Endothelial cell (in vitro differentiated cells): ENCODE data around the gene RAD51D. TPM values are rescaled to one million over a fixed set of nuclear protein-coding genes. Genes with fewer than 3 reads are reported as not detected.

ENCODE experiments used
- DNase-seq: peaks from one replicate; pipeline ENCODE4 v3.0.0; 2021; ENCODE audit warnings: low spot score
- H3K27ac Mint-ChIP-seq: one replicate; pipeline ENCODE4 v1.8.0; 2021; ENCODE audit warnings: mixed read lengths, inconsistent platforms; ENCODE audit not compliant: unreplicated experiment
- H3K27me3 Mint-ChIP-seq: one replicate; pipeline ENCODE4 v1.8.0; 2021; ENCODE audit warnings: mild to moderate bottlenecking, moderate library complexity, mixed read lengths, inconsistent platforms; ENCODE audit not compliant: unreplicated experiment
- H3K36me3 Mint-ChIP-seq: one replicate; pipeline ENCODE4 v1.8.0; 2021; ENCODE audit warnings: mild to moderate bottlenecking, low read depth, mixed read lengths, inconsistent platforms; ENCODE audit not compliant: unreplicated experiment
- H3K4me1 Mint-ChIP-seq: one replicate; pipeline ENCODE4 v1.8.0; 2021; ENCODE audit warnings: mild to moderate bottlenecking, mixed read lengths, inconsistent platforms; ENCODE audit not compliant: unreplicated experiment
- H3K4me3 Mint-ChIP-seq: one replicate; pipeline ENCODE4 v1.8.0; 2021; ENCODE audit warnings: mild to moderate bottlenecking, mixed read lengths, inconsistent platforms; ENCODE audit not compliant: unreplicated experiment
- H3K9me3 Mint-ChIP-seq: one replicate; pipeline ENCODE4 v1.8.0; 2021; ENCODE audit warnings: mixed read lengths, inconsistent platforms; ENCODE audit not compliant: unreplicated experiment
- long read RNA-seq: library from polyadenylated mRNA; unstranded; transcript quantifications from one replicate; pipeline ENCODE4 v2.0.0, GENCODE V29; 2020; ENCODE audit not compliant: unreplicated experiment
- total RNA-seq: library from RNA; stranded (reverse); fragmentation: NEBNext Ultra II Directional; extraction: Animal tissue kit (Norgen Biotek cat#: 25700); gene quantifications from one replicate; pipeline ENCODE4 v1.2.1, GENCODE V29; 2021; ENCODE audit not compliant: unreplicated experiment
- TF ChIP-seq, protein P1 (sequence below): fragments of 200-600 bp; sonication (generic); IDR thresholded peaks from one replicate; pipeline ENCODE4 v1.5.0; 2021; ENCODE audit warnings: antibody characterized with exemption; ENCODE audit not compliant: unreplicated experiment

RAD51D gene
- total RNA-seq, result 16.3 TPM
- long read RNA-seq, full-length matches to known transcripts, result 15 of 19 reads
- long read RNA-seq, partial matches to known transcripts, result 3 of 19 reads
- long read RNA-seq, other reads (novel, unspliced or antisense), result 1 of 19 reads

GRCh38 chr17:35119370-35120165, at the start of gene RAD51D:
Gene RAD51D, minus strand, starts transcription at chr17:35119860. Its CDS starts 247 bp downstream, at chr17:35119613.
- Mint-ChIP-seq H3K36me3 (peaks cover 3% of the 10 kb centered on the region), H3K9me3 (no peaks in the 10 kb centered on the region), H3K4me3 (peak within 1 kb of the TSS; percentile 94), H3K27me3 (no peaks in the 10 kb centered on the region), H3K27ac (no peak within 1 kb of the TSS), H3K4me1 (peaks cover 5% of the 10 kb centered on the region)
- TF ChIP-seq, protein P1, sequence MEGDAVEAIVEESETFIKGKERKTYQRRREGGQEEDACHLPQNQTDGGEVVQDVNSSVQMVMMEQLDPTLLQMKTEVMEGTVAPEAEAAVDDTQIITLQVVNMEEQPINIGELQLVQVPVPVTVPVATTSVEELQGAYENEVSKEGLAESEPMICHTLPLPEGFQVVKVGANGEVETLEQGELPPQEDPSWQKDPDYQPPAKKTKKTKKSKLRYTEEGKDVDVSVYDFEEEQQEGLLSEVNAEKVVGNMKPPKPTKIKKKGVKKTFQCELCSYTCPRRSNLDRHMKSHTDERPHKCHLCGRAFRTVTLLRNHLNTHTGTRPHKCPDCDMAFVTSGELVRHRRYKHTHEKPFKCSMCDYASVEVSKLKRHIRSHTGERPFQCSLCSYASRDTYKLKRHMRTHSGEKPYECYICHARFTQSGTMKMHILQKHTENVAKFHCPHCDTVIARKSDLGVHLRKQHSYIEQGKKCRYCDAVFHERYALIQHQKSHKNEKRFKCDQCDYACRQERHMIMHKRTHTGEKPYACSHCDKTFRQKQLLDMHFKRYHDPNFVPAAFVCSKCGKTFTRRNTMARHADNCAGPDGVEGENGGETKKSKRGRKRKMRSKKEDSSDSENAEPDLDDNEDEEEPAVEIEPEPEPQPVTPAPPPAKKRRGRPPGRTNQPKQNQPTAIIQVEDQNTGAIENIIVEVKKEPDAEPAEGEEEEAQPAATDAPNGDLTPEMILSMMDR, result peak; percentile 93
- peak; percentile 90 for DNase-seq

DNA sequence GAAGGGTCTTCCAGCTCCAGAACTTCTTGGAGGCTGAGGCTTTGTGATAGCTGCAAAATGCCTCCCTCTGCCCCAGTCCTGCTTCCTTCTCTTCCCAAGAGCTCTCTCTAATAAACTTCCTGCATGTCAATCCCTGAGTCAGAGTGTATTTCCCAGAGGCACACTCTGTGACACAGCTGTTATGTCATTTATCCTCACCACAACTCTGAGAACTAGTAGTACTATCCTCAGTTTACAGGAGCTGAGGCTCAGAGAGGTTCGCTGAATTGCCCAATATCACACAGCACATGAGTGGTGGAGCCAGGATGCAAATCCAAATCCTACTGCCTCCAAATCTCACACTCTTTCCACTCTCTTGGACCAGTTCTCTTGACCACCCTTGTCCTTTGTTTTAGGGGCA, 48.0 kb upstream of the RAD51D start:
- H3K4me1 Mint-ChIP-seq, result no peaks in the 10 kb centered on the region
- TF ChIP-seq, protein P1, result no peak
- no peaks in the 10 kb centered on the region for H3K36me3 Mint-ChIP-seq
- H3K27ac Mint-ChIP-seq, result no peak overlapping the region
- peaks cover 1% of the 10 kb centered on the region for H3K27me3 Mint-ChIP-seq
- no peaks in the 10 kb centered on the region for H3K9me3 Mint-ChIP-seq
- no peak for DNase-seq
- H3K4me3 Mint-ChIP-seq, result no peak overlapping the region

- no peak for DNase-seq
- Mint-ChIP-seq H3K27me3 (peaks cover 1% of the 10 kb centered on the region), H3K9me3 (no peaks in the 10 kb centered on the region), H3K4me1 (no peaks in the 10 kb centered on the region), H3K4me3 (no peak overlapping the region), H3K27ac (no peak overlapping the region), H3K36me3 (no peaks in the 10 kb centered on the region)
- TF ChIP-seq, protein P1, result no peak
Measured at GRCh38 chr17:35167046-35167445, 47.4 kb upstream of the RAD51D start.

DNA sequence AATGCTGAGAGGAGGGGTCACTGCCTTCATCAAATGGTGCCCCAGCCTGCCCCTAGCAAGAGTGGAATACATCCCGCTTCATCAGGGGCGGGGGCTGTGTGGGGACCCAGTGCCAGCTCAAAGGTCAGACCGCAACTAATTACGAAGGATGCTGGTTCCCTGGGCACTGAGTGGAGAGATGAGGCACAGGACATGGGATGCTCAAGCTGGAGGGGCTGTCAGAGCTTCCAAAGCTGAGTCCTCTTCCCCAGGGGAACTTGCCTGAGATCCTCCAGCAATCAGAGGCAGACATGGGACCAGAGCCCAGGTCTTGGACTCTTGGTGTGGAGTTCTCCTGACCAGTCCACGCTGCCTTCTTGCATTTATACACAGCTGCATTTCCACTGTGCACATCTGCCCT, 46.9 kb upstream of the RAD51D start:
- no peak overlapping the region for H3K27ac Mint-ChIP-seq
- H3K27me3 Mint-ChIP-seq, result peaks cover 1% of the 10 kb centered on the region
- TF ChIP-seq, protein P1, result no peak
- H3K36me3 Mint-ChIP-seq, result no peaks in the 10 kb centered on the region
- H3K9me3 Mint-ChIP-seq, result no peaks in the 10 kb centered on the region
- no peaks in the 10 kb centered on the region for H3K4me1 Mint-ChIP-seq
- no peak overlapping the region for H3K4me3 Mint-ChIP-seq
- DNase-seq, result no peak

GRCh38 chr17:35164716-35165115, 45.1 kb upstream of the RAD51D start:
- no peaks in the 10 kb centered on the region for H3K36me3 Mint-ChIP-seq
- peaks cover 1% of the 10 kb centered on the region for H3K27me3 Mint-ChIP-seq
- H3K4me1 Mint-ChIP-seq, result peaks cover 3% of the 10 kb centered on the region
- no peak for DNase-seq
- no peak overlapping the region for H3K4me3 Mint-ChIP-seq
- no peaks in the 10 kb centered on the region for H3K9me3 Mint-ChIP-seq
- H3K27ac Mint-ChIP-seq, result no peak overlapping the region
- TF ChIP-seq, protein P1, result no peak
